ENCODE results near the gene CUBN. TPM values are rescaled to one million over a fixed set of nuclear protein-coding genes. Genes with fewer than 3 reads are reported as not detected.

CUBN gene
- total RNA-seq, 1 donor from 2014 or later: 2.7 TPM

DNA sequence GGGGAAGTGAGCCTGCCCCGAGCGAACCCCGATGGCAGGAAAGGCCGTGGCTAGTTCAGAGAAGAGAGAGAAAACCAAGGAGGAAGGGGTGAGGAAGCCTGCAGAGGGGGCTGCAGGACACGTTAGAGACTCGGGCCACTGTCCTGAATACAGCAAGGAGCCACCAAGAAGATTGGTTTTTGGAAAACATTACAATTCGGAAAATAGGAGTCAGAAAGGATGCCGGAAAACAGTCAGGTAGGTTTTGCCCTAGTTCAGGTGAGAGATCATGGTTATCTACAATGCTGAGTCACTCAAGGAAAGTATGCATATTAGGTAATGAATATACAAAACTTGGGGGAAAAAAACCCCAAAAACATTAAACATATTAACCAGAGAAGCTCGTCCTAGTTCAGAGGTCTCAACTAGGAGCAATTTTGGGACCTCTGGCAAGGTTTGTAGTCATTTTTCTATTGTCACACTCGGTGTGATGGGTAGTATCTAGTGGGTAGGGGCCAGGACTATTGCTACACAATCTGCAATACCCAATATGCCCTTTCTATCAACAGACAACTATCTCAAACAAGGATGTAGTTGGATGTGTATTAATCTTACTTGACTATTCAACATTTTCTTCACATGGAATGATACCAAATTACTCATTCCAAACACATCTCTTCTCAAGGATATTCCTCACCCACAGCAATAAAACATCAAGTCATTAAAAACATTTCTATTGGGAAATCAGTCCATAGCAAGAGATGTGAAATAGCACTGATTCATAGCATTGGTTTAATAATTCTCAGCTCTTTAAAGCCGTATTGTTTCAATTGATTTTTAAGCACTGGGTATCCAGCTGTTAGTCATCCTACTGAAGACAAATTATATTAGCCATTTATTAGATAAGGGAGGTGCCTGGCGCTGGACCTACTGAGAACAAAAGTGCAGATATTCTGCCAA is 238.0 kb downstream of the CUBN start:
- Mint-ChIP-seq H3K36me3 (ENCODE audit: low read depth, unreplicated experiment) (no peaks in the 10 kb centered on the region), H3K4me1 (ENCODE audit: low read depth, unreplicated experiment) (peaks cover 3% of the 10 kb centered on the region), H3K9me3 (ENCODE audit: unreplicated experiment) (no peaks in the 10 kb centered on the region), H3K4me3 (ENCODE audit: unreplicated experiment) (no peak overlapping the region), H3K27ac (ENCODE audit: unreplicated experiment) (peak overlapping the region; percentile 53), H3K27me3 (ENCODE audit: low read depth, unreplicated experiment) (no peaks in the 10 kb centered on the region)
- H3K79me2 ChIP-seq (ENCODE audit: insufficient read depth, low read length): no peaks in the 10 kb centered on the region
- H3K4me3 ChIP-seq (ENCODE audit: insufficient read depth, low read depth, low read length): no peak overlapping the region
- DNase-seq (ENCODE audit: low read depth) (peak; percentile 81), FAIRE-seq (peak; percentile 74)
- no peaks in the 10 kb centered on the region for H4K20me1 ChIP-seq (ENCODE audit: insufficient read depth, low read length)
- H3K9ac ChIP-seq (ENCODE audit: low read length): peak overlapping the region; percentile 46
- H3K4me2 ChIP-seq (ENCODE audit: low read length): peak overlapping the region; percentile 16
- no peaks in the 10 kb centered on the region for H3K36me3 ChIP-seq (ENCODE audit: insufficient read depth, low read length)
- H3K27ac ChIP-seq (ENCODE audit: low read depth, low read length): peak overlapping the region; percentile 29
- H2AFZ ChIP-seq (ENCODE audit: low read depth, low read length): no peak overlapping the region
- H3K4me1 ChIP-seq (ENCODE audit: insufficient read depth, low read length): peaks cover 9% of the 10 kb centered on the region
- no peaks in the 10 kb centered on the region for H3K9me3 ChIP-seq (ENCODE audit: insufficient read depth, low read depth, low read length)
- H3K27me3 ChIP-seq (ENCODE audit: insufficient read depth, low read length): no peaks in the 10 kb centered on the region
- TF ChIP-seq EZH2 (IDR thresholded peaks at IDR 0.05; ENCODE audit: insufficient read depth, low read length): no peak
- TF ChIP-seq, protein P1, sequence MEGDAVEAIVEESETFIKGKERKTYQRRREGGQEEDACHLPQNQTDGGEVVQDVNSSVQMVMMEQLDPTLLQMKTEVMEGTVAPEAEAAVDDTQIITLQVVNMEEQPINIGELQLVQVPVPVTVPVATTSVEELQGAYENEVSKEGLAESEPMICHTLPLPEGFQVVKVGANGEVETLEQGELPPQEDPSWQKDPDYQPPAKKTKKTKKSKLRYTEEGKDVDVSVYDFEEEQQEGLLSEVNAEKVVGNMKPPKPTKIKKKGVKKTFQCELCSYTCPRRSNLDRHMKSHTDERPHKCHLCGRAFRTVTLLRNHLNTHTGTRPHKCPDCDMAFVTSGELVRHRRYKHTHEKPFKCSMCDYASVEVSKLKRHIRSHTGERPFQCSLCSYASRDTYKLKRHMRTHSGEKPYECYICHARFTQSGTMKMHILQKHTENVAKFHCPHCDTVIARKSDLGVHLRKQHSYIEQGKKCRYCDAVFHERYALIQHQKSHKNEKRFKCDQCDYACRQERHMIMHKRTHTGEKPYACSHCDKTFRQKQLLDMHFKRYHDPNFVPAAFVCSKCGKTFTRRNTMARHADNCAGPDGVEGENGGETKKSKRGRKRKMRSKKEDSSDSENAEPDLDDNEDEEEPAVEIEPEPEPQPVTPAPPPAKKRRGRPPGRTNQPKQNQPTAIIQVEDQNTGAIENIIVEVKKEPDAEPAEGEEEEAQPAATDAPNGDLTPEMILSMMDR (IDR thresholded peaks at IDR 0.05; ENCODE audit: insufficient read depth, low read depth, low read length): peak; percentile 21

DNA sequence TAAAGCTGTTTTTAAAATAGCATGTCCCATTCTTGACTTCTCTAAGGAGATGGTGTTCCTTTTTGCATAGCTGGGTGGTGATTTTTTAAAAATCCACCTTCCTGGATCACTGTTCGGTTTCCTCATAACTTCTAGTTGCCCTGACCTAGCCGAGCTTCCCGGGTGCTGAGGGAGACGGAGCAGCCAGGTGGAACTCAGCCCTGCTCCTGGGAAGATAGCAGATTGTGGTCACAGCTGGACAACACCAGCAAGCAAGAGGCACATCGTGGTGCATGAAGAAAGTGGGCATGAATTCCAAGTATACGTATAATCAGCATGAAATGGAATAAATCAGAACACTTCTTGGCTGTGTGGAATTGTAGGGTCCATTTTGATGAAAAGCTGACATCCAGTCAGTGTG is 238.9 kb downstream of the CUBN start:
- no peaks in the 10 kb centered on the region for H3K36me3 ChIP-seq (ENCODE audit: insufficient read depth, low read length)
- no peak for DNase-seq (ENCODE audit: low read depth)
- TF ChIP-seq, protein P1 (IDR thresholded peaks at IDR 0.05; ENCODE audit: insufficient read depth, low read depth, low read length): no peak
- TF ChIP-seq EZH2 (IDR thresholded peaks at IDR 0.05; ENCODE audit: insufficient read depth, low read length): no peak
- H3K4me3 ChIP-seq (ENCODE audit: insufficient read depth, low read depth, low read length): no peak overlapping the region
- H3K27ac ChIP-seq (ENCODE audit: low read depth, low read length): no peak overlapping the region
- no peaks in the 10 kb centered on the region for H3K79me2 ChIP-seq (ENCODE audit: insufficient read depth, low read length)
- Mint-ChIP-seq H3K4me1 (ENCODE audit: low read depth, unreplicated experiment) (peaks cover 3% of the 10 kb centered on the region), H3K27me3 (ENCODE audit: low read depth, unreplicated experiment) (no peaks in the 10 kb centered on the region), H3K27ac (ENCODE audit: unreplicated experiment) (no peak overlapping the region), H3K36me3 (ENCODE audit: low read depth, unreplicated experiment) (no peaks in the 10 kb centered on the region), H3K9me3 (ENCODE audit: unreplicated experiment) (no peaks in the 10 kb centered on the region), H3K4me3 (ENCODE audit: unreplicated experiment) (no peak overlapping the region)
- no peaks in the 10 kb centered on the region for H4K20me1 ChIP-seq (ENCODE audit: insufficient read depth, low read length)
- H3K27me3 ChIP-seq (ENCODE audit: insufficient read depth, low read length): no peaks in the 10 kb centered on the region
- no peak overlapping the region for H2AFZ ChIP-seq (ENCODE audit: low read depth, low read length)
- peaks cover 9% of the 10 kb centered on the region for H3K4me1 ChIP-seq (ENCODE audit: insufficient read depth, low read length)
- H3K9me3 ChIP-seq (ENCODE audit: insufficient read depth, low read depth, low read length): no peaks in the 10 kb centered on the region
- H3K4me2 ChIP-seq (ENCODE audit: low read length): no peak overlapping the region
- no peak for FAIRE-seq
- H3K9ac ChIP-seq (ENCODE audit: low read length): no peak overlapping the region

DNA sequence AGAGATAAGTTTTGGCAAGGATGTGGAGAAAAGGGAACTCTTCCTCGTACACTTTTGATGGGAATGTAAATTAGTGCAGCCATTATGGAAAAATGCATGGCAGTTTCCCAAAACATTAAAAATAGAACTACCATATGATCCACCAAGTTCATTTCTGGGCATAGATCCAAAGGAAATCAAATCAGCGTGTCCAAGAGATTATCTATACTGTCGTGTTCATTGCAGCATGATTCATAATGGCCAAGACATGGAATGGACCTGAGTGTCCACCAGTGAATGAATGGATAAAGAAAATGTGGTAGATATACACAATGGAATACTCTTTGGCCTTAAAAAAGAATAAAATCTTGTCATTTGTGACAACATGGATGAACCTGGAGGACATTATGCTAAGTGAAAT is 242.0 kb downstream of the CUBN start:
- Mint-ChIP-seq H3K9me3 (ENCODE audit: unreplicated experiment) (no peaks in the 10 kb centered on the region), H3K27ac (ENCODE audit: unreplicated experiment) (no peak overlapping the region), H3K36me3 (ENCODE audit: low read depth, unreplicated experiment) (no peaks in the 10 kb centered on the region), H3K4me1 (ENCODE audit: low read depth, unreplicated experiment) (peaks cover 9% of the 10 kb centered on the region), H3K4me3 (ENCODE audit: unreplicated experiment) (no peak overlapping the region), H3K27me3 (ENCODE audit: low read depth, unreplicated experiment) (no peaks in the 10 kb centered on the region)
- Histone ChIP-seq H4K20me1 (ENCODE audit: insufficient read depth, low read length) (no peaks in the 10 kb centered on the region), H3K4me2 (ENCODE audit: low read length) (peak overlapping the region; percentile 45), H3K27ac (ENCODE audit: low read depth, low read length) (no peak overlapping the region), H3K9me3 (ENCODE audit: insufficient read depth, low read depth, low read length) (no peaks in the 10 kb centered on the region), H3K36me3 (ENCODE audit: insufficient read depth, low read length) (no peaks in the 10 kb centered on the region), H3K9ac (ENCODE audit: low read length) (no peak overlapping the region), H2AFZ (ENCODE audit: low read depth, low read length) (no peak overlapping the region), H3K79me2 (ENCODE audit: insufficient read depth, low read length) (no peaks in the 10 kb centered on the region), H3K27me3 (ENCODE audit: insufficient read depth, low read length) (no peaks in the 10 kb centered on the region), H3K4me1 (ENCODE audit: insufficient read depth, low read length) (peaks cover 9% of the 10 kb centered on the region), H3K4me3 (ENCODE audit: insufficient read depth, low read depth, low read length) (no peak overlapping the region)
- TF ChIP-seq, protein P1 (IDR thresholded peaks at IDR 0.05; ENCODE audit: insufficient read depth, low read depth, low read length): no peak
- TF ChIP-seq EZH2 (IDR thresholded peaks at IDR 0.05; ENCODE audit: insufficient read depth, low read length): no peak
- FAIRE-seq (peak; percentile 73), DNase-seq (ENCODE audit: low read depth) (peak; percentile 79)

Measured in astrocyte (in vitro differentiated cells and primary cell).